NCI-H82 treated with DMSO at 0.1 percent for 48 hours (cell line): ENCODE measurements around the gene CROT.
A peak's percentile ranks its signal among the peaks of the same experiment; 100 is the strongest.

Experiments
- DNase-seq: peaks from one replicate; lab custom pipeline; 2025; ENCODE audit not compliant: unreplicated experiment; lab: John Stamatoyannopoulos, UW

CROT gene

DNA sequence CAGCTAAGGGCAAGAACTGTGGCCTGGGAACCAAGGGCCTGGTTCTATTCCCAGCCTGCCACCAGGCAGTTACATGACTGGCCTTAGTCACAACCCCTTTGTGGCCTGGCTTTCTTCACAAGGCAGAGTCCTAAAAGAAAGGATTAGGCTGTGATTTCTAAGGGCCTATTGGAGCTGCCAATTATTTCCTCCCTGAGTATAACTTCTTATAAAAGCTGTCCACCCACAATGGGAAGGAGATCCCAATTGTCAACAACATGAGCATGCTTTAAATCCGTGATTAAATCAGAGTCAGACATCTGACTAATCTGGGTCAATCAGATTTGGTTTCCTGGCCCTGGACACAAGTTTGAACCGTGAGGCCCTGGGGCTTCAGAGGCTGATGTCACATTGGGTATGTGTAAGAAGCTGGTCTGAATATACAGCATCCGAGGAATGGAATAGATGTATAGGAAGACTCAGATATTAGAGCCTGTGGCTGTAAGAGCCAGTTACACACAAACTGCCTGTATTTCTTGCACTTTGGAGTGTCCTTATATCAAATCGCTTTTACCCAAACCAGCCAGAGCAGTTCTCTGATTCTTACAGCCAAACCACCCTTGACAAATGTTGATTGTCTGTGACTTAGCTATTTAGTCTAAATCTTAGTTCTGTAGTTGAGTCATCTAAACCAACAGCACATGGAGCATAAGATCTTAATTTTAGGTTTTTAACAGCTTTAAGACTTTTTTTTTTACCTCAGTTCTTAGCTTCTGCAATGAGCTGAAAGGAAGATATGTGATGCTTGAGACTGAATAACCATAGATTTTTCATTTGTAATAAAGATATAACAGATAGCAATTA is 68.7 kb downstream of the CROT start:
- peak; percentile 70 for DNase-seq

DNA sequence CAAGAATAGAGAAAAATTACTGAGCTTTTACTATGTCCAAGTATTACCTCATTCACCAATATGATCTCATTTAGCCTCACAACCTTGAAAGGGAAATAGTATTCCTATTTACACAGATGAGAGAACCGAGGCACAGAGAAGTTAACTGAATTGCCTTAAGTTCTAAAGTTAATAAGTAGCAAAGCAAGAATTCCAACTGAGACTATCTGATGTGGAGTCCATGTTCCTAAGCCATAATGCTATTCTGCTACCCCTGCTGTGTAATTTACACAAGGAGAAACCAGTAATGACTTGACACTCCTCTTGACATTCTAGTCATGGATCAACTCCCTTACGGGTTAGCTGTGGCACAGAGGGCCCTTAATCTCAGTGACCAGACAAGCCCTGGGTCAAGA is 69.3 kb downstream of the CROT start:
- no peak for DNase-seq

DNA sequence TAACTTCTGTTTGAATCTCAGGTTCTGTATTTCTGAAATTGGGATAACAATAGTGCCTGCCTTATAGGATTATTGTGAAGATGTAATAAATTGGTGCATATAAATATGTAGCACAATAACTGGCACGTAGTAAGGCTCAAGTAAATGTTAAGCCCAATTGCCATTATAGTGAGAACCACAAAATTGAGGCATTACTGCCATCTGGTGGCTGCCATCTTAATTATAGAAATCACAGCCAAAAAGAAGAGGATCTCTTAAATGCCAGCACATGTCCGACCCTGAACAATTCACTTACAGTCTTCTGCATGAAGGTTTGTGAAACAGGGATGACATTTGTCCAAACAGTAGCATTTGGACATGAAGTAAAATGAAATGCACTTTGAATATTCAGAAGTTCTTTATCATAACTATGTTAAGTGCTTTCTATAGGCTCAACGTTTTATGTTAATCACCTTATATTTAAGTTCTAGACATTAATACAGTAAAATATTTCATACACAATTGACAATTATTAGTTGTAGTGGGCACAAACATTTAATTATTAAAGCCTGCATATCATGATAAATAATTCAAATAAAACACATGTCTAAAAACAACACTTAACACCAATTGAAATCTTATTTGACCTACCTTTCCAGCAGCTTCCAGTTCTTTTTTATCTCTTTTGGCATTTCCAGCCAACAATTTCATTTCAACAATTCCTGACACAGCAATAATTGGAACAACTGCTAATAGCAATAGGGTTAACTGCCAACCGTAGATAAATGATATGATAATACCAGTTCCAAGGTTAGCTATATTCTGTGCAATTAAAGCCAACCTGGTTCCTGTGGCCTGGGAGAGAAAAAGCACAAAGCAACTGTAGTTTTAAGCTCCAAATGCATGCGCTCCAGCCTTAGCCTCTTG is 71.5 kb downstream of the CROT start:
- DNase-seq = peak; percentile 52

DNA sequence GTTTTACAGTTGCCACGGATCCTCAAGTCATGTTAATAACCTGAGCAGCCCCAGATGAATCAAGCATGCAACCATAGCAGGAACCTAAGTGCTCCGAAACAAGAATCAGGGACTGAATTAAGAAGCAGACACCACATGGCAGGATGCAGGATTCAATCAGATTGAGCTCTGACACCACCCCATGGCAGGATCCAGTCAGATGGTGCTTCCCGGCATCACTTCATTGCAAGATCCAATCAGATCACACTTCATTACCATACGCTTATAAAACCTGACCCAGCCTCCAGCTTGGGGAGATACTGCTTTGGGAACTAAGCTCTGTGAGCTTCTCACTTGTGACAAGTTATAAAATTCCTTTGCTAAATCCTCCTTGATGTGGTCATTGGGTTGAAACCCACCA is 74.7 kb downstream of the CROT start:
- no peak for DNase-seq

DNA sequence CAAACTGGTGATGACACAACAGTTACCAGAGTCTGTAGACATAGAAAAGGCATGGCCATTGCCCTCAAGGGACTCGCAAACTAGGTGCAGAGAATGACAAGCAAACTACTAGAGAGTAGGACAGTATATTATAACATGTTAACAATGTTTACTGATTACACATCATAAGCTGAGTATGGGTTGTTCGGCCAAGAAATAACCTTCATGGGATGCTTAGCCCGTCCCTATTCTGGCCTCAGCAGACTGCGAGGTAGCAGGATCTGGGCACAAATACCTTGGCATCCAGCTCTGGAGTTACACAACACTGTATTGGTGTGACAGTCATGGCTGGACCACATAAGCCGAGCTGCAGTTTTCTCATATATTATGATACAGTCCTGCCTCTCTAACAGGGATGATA is 78.6 kb downstream of the CROT start:
- no peak for DNase-seq

DNA sequence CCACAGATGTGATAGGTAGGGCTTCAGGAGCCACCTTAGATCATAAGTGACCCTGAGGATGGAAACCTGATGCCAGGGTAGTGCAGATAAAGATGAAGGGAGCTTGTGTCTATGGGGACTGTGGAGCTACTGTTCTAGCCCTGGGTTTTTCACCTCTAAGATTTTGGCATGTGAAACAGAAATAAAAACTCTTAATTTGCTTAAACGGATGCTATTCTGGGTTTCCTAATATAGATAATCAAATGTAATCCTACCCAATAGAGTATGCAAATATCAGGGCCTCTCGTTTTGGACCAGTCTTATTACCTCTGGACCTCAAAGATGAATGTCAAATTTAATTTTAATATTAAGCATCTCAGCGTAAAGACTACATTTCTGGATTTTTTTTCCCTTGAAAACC is 80.7 kb downstream of the CROT start:
- DNase-seq = no peak

DNA sequence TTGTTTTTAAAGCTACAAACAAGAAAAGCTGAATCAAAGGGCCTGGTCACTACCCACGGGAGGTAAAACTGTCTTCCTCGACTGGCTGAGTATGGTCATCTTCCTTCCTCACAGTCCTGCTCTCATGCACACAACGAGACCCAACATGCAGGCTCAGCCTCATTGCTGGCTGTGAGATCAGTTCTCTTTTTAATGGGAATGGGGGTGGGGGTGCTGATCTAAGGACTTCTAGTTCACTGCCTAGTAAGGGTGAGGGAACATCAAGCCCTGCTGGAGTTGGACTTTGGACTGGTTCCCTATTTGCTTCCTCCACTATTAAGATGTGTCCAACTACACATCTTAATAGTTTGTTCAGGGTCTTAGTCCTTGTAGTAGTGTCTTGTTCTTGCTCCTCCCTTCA is 81.8 kb downstream of the CROT start:
- DNase-seq = no peak

DNA sequence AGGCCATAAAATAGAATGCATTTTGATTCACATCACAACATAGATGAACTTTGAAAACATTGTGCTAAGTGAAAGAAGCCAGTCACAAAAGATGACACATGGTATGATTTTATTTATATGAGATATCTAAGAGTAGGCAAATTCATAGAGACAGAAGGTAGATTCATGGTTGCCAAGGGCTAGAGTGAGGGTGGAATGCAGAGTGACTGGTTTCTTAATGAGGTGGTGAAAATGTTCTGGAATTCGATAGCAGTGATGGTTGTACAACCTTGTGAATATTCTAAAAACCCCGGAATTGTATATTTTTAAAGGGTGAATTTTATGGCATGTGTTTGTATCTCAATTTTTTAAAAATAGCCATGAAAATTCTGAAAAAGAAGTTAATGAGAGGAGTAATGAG is 87.1 kb downstream of the CROT start:
- no peak for DNase-seq

DNA sequence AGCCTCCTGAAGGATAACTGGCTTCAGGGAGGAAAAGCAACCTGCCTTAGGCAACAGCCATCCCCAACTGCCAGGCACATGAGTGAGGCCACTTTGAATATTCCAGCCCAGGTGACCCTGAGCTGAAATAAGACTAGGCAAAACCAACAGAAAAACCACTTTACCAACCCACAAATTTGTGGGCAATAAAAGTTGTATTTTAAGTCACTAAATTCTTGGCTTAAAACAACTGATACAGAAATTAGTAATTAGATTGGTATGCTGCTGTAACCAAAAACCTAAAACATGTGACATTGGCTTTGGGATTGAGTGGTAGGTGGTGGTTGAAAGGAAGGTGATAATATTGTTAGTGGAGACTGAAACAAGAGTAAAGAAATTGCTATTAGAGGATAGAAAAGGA is 90.1 kb downstream of the CROT start:
- DNase-seq = no peak

DNA sequence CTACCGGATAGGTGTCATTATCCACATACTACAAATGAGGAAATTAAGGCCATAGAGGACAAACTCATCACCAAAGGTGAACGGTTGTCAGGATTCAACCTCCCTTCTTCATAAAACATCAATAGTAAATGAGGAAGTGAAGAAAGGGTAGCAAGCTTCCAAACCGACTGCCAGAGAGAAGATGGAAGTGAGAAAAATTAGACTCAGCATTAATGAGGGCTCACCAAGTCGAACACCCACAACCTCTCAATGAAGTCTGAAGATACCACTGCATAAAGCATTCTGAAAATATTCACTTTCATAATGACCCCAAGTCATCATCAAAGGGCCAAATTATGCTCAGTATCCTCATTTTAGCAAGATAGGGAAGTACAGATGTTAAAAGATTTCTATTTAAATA is 100.4 kb downstream of the CROT start:
- DNase-seq = no peak

DNA sequence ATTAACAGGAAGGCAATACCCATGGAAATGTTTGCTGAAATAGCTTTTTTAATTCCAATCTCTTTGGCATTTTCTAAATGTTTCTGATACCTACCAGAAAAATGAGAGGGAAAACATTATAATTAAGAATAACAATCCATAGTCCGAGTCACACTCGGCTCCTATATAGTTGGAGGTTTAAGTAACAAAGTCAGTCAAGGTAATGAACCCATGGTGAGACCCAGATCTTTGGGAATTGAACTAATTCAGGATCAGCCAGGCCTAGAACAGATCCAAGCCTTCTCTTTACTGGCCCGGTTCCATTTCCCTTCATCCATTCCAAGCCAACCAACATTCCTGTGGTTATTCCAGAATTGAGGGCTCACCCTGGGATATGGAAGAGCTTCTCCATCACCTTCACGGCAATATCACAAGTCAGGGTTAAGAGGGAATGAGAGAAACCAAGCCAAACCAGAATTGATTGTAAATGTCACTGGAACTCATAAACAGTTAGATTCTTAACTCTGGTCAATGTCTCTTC is 101.7 kb downstream of the CROT start:
- DNase-seq = no peak

DNA sequence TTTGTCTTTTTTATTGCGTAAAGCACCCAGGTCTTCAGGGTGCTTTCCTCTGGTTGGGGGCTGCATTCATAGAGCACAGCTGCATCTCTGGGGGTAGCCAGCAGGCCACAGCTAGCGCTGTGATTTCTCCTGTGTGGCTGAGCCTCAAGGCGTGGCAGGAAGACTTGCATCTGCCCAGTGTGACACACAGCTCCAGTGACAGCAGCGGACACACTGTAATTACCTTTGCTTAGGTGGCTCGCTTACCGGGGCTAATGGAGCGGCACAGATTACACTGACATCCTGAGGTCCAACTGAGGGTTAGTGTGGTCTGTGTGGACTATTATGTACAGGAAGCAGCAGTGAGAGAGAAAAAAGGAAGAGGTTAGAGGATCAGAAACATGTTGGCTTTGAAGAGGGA is 102.9 kb downstream of the CROT start:
- no peak for DNase-seq
